K562 (cell line): Measurements from ENCODE around the gene ZMYM1. TPM values are rescaled to one million over a fixed set of nuclear protein-coding genes. Genes with fewer than 3 reads are reported as not detected.

Experiments used
- BCOR ChIP-seq: fragments of 450-650 bp; IDR thresholded peaks from 2 replicates; pipeline ENCODE4 v1.6.1; 2016
- CHD2 ChIP-seq: IDR thresholded peaks from 2 replicates; pipeline ENCODE4 v1.6.1; 2011; ENCODE audit warnings: low read depth, low read length
- EHMT2 ChIP-seq: fragments of 450-650 bp; IDR thresholded peaks from 2 replicates; pipeline ENCODE4 v1.6.1; 2018; ENCODE audit warnings: antibody characterized with exemption
- EZH2 ChIP-seq: IDR thresholded peaks from 2 replicates; pipeline ENCODE4 v1.6.1; 2012; ENCODE audit warnings: low read depth, mild to moderate bottlenecking, inconsistent platforms, low read length, borderline replicate concordance
- HDAC1 ChIP-seq, 2 experiments: fragments of 450-650 bp; IDR thresholded peaks; 2 replicates each; pipeline ENCODE4 v1.6.1; 2016 to 2017; ENCODE audit warnings: inconsistent platforms in 1 of 2, mild to moderate bottlenecking in 1 of 2, moderate library complexity in 1 of 2
- HES1 ChIP-seq: fragments of 450-650 bp; IDR thresholded peaks from 2 replicates; pipeline ENCODE4 v1.6.1; 2016; ENCODE audit warnings: low read depth, mild to moderate bottlenecking, moderate library complexity
- KLF6 ChIP-seq: fragments of 250-450 bp; sonication (Bioruptor Pico); IDR thresholded peaks from 2 replicates; pipeline ENCODE4 v1.4.0; 2020; ENCODE audit warnings: mild to moderate bottlenecking, moderate library complexity, borderline replicate concordance
- MITF ChIP-seq: IDR thresholded peaks from 2 replicates; pipeline ENCODE4 v1.6.1; 2014; ENCODE audit warnings: antibody characterized with exemption
- MYBL2 ChIP-seq, 2 experiments: fragments of 450-650 bp in 1 of 2; sonication (generic) in 1 of 2; formaldehyde crosslinking in 1 of 2; IDR thresholded peaks; 2 replicates each; pipeline versions ENCODE4 v1.6.1 to v1.8.1; 2017 to 2022; ENCODE audit warnings: borderline replicate concordance in 1 of 2, inconsistent platforms in 1 of 2, low read depth in 1 of 2, mild to moderate bottlenecking in 1 of 2, missing genetic modification reagents in 1 of 2, moderate library complexity in 1 of 2
- OTX1 ChIP-seq: fragments of 450-650 bp; formaldehyde crosslinking; IDR thresholded peaks from 2 replicates; pipeline ENCODE4 v1.4.0; 2022; ENCODE audit warnings: mild to moderate bottlenecking
- PHF20 ChIP-seq: fragments of 450-650 bp; IDR thresholded peaks from 2 replicates; pipeline ENCODE4 v1.6.1; 2018; ENCODE audit not compliant: partially characterized antibody
- POLR2A ChIP-seq: fragments of 450-650 bp; conservative IDR thresholded peaks from 2 replicates; pipeline ENCODE4 v1.6.1; 2016
- SP1 ChIP-seq: sonication (generic); formaldehyde crosslinking; IDR thresholded peaks from 2 replicates; pipeline ENCODE4 v1.8.1; 2022; ENCODE audit warnings: mild to moderate bottlenecking, missing genetic modification reagents
- SREBF1 ChIP-seq: fragments of 150-350 bp; IDR thresholded peaks from 2 replicates; pipeline ENCODE4 v1.6.1; 2014; ENCODE audit warnings: antibody characterized with exemption, low read depth, low read length, borderline replicate concordance
- SREBF2 ChIP-seq: sonication (generic); formaldehyde crosslinking; IDR thresholded peaks from 2 replicates; pipeline ENCODE4 v1.4.0; 2020; ENCODE audit warnings: mild to moderate bottlenecking, missing genetic modification reagents
- TAF9B ChIP-seq: fragments of 450-650 bp; IDR thresholded peaks from 2 replicates; pipeline ENCODE4 v1.6.1; 2018; ENCODE audit warnings: mild to moderate bottlenecking; ENCODE audit not compliant: partially characterized antibody
- TFAP4 ChIP-seq: sonication (generic); formaldehyde crosslinking; IDR thresholded peaks from 2 replicates; pipeline ENCODE4 v1.8.0; 2022; ENCODE audit warnings: missing genetic modification reagents, mild to moderate bottlenecking, moderate library complexity, borderline replicate concordance
- ZNF23 ChIP-seq: fragments of 250-450 bp; sonication (Bioruptor Pico); IDR thresholded peaks from 2 replicates; pipeline ENCODE4 v1.4.0; 2020; ENCODE audit warnings: mild to moderate bottlenecking
- ZNF431 ChIP-seq: sonication (generic); formaldehyde crosslinking; IDR thresholded peaks from 2 replicates; pipeline ENCODE4 v1.8.0; 2022; ENCODE audit warnings: mild to moderate bottlenecking, missing genetic modification reagents
- ZZZ3 ChIP-seq: fragments of 450-650 bp; IDR thresholded peaks from 2 replicates; pipeline ENCODE4 v1.6.1; 2016; ENCODE audit warnings: antibody characterized with exemption, mild to moderate bottlenecking, moderate library complexity
- polyA plus RNA-seq, 8 experiments: library from polyadenylated mRNA; depleted of rRNA in 4 of 8; stranded (reverse) in 5 of 8; unstranded in 3 of 8; fragments of >200 nt; fragmentation: Nextera tagmentation in 2 of 8; fragmentation: Illumina TruSeq in 1 of 8; extraction: Ambion mirVana in 2 of 8; extraction: Trizol in 1 of 8; gene quantifications; 2 replicates each; pipeline versions ENCODE4 v1.2.1 to v1.2.3, GENCODE V29; 2011 to 2014; ENCODE audit warnings: inconsistent platforms in 1 of 8, missing spikeins in 1 of 8
- total RNA-seq, 7 experiments: library from RNA; depleted of rRNA in 6 of 7; stranded (reverse); fragments of >200 nt in 6 of 7; fragmentation: Illumina TruSeq in 2 of 7; extraction: Trizol in 2 of 7; gene quantifications; 2 replicates each; pipeline versions ENCODE4 v1.2.1 to v1.2.3, GENCODE V29; 2011 to 2021; ENCODE audit warnings: low replicate concordance in 1 of 7
- TF ChIP-seq, protein P1 (sequence below): fragments of 450-650 bp; IDR thresholded peaks from 2 replicates; pipeline ENCODE4 v1.6.1; 2017; ENCODE audit warnings: antibody characterized with exemption, mild to moderate bottlenecking

ZMYM1 gene
- total and polyA plus RNA-seq, 9 of the 15 experiments (the other 6 are each of a cell fraction or from before 2014, with no cell fraction given), result 7.5 to 25.4 (median 15.8) TPM

DNA sequence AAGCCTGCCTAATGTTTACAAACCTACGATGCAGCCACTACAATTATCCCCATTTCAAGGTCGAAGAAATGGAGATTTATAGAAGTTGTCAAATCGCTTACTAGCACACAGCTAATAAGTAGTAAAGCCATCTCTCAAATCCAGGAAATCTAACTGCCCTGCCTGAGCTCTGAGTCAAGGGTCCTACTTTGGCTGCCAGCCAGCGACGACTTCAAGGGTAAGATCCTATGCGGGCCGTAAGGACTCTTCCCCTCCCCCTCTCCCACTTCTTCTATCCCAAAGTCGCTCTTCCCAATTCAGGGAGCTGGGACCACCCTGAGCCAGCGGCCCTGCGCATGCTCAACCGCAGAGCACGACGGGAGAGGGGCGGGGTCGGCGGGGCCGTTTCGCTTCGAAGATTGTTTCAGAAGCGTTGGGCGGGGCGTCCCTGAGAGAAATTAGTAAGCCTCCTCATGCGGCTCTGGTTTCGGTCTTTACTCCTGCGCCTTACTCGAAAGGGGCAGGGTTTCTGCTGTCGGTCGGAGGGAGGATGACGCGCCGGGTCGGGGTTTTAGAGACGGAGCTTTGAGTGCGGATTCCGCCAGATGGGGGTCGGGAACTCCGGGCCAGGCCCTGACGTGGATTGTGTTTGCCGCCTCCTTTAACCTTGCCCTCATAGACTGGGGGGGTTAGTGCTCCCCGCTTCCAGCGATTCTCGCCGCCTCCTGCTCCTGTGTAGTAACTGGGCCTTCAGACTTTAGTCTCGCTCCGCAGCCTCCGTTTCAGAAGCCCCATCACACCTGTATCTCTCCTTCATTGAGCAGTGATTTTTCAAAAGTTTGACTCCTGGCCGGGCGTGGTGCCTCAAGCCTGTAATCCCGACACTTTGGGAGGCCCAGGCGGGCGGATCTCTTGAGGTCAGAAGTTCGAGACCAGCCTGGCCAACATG, at the start of gene ZMYM1 (continued):
- peak; percentile 68 for TF ChIP-seq TAF9B
- peak; percentile 84; the same call in 1 of the 2 replicates for TF ChIP-seq BCOR
- peak; percentile 85; the same call in 1 of the 2 replicates for TF ChIP-seq KLF6 (CRISPR knock-in tag)
- peak in 1 of 2 experiments; percentile 70; a peak in 2 of 4 replicates for TF ChIP-seq HDAC1 (IDR thresholded peaks at IDR 0.05)
- no peak for TF ChIP-seq ZNF23
- peak; percentile 54 for TF ChIP-seq PHF20
- TF ChIP-seq MITF, result no peak
- TF ChIP-seq EZH2, result no peak
- 0 out of 2 replicates have a peak, but pooled peaks have one; percentile 75 for TF ChIP-seq OTX1 (CRISPR knock-in tag)
- no peak for TF ChIP-seq SREBF2 (CRISPR knock-in tag)
- TF ChIP-seq SREBF1, result no peak
- TF ChIP-seq ZZZ3, result peak; percentile 94
- TF ChIP-seq, protein P1, sequence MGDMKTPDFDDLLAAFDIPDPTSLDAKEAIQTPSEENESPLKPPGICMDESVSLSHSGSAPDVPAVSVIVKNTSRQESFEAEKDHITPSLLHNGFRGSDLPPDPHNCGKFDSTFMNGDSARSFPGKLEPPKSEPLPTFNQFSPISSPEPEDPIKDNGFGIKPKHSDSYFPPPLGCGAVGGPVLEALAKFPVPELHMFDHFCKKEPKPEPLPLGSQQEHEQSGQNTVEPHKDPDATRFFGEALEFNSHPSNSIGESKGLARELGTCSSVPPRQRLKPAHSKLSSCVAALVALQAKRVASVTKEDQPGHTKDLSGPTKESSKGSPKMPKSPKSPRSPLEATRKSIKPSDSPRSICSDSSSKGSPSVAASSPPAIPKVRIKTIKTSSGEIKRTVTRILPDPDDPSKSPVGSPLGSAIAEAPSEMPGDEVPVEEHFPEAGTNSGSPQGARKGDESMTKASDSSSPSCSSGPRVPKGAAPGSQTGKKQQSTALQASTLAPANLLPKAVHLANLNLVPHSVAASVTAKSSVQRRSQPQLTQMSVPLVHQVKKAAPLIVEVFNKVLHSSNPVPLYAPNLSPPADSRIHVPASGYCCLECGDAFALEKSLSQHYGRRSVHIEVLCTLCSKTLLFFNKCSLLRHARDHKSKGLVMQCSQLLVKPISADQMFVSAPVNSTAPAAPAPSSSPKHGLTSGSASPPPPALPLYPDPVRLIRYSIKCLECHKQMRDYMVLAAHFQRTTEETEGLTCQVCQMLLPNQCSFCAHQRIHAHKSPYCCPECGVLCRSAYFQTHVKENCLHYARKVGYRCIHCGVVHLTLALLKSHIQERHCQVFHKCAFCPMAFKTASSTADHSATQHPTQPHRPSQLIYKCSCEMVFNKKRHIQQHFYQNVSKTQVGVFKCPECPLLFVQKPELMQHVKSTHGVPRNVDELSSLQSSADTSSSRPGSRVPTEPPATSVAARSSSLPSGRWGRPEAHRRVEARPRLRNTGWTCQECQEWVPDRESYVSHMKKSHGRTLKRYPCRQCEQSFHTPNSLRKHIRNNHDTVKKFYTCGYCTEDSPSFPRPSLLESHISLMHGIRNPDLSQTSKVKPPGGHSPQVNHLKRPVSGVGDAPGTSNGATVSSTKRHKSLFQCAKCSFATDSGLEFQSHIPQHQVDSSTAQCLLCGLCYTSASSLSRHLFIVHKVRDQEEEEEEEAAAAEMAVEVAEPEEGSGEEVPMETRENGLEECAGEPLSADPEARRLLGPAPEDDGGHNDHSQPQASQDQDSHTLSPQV, result peak; percentile 78
- peak; percentile 54; the same call in 1 of the 2 replicates for TF ChIP-seq TFAP4 (CRISPR knock-in tag)
- no peak for TF ChIP-seq EHMT2
- no peak for TF ChIP-seq HES1
- TF ChIP-seq ZNF431 (CRISPR knock-in tag), result no peak
- TF ChIP-seq CHD2, result 0 out of 2 replicates have a peak, but pooled peaks have one; percentile 12
- peak; percentile 90 for TF ChIP-seq POLR2A
- peak; percentile 68; the same call in 1 of the 2 replicates for TF ChIP-seq SP1
- TF ChIP-seq MYBL2 (IDR thresholded peaks at IDR 0.05; ENCODE audit: low read depth), result peak; percentile 97
- no peak; the same call in 1 of the 2 replicates for TF ChIP-seq MYBL2 (CRISPR knock-in tag; IDR thresholded peaks at IDR 0.05; ENCODE audit: borderline replicate concordance)
